HG03196 (cell line): ENCODE measurements around the gene SYT17.
"Not testable (repeated sequence)": the region's sequence is repeated elsewhere in the genome, so short reads cannot be mapped to it uniquely, and the experiment has no call there.

Source experiments
- ATAC-seq: cut with Tn5 transposase; IDR thresholded peaks from one replicate; pipeline ENCODE4 v1.9.1; 2021; ENCODE audit not compliant: unreplicated experiment

The SYT17 gene

DNA sequence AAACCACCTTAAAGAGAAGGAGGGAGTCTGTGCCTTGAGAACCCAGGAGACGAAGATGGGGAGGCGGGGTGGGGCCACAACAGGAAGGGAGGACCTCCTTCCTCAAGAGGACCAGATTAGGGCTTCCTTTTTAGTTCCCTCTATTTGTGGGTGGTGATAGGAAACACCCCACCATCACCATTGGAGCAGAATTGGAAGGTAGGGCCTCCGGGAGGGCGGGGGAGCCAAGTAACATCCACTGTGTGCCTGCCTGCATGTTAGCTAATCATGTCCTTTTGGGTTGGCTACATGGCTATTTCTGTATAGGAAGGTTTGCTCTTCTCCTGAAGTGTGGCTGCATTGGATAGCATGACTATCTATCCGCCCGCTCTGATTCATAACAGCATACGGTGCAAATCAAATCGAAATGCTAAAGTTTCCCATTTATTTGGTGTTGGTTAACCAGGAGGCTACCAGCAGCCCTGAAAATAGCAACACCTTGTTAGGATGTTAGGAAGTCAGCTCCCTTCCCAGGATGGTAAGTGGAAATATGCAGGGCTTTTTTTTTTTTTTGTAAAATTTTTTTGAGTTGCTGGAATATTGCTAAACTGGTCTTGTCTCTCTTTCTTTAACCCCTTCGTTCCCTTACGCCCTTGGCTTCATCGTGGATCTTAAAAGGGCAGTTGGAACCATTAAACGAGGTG, 4.2 kb downstream of the SYT17 start:
- no peak for ATAC-seq

DNA sequence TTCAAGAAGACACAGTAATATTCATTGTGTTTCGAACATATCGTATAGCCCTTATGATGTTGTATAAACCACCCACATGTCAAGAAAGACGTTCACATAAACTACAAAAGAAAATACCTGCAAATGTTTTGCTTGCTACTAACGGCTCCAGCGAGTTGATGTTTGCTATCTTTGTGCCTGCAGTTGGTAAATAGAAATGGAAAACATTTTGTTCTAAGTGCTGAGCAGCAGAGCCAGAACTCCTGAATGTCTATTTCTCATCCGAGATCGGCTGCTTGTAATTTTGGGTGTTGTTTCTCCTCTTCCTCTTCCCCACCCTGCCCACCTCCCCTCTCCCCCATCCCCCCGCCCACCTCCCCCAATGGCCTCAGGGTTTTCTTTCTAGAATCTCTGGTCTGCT, 5.0 kb downstream of the SYT17 start:
- ATAC-seq = no peak

DNA sequence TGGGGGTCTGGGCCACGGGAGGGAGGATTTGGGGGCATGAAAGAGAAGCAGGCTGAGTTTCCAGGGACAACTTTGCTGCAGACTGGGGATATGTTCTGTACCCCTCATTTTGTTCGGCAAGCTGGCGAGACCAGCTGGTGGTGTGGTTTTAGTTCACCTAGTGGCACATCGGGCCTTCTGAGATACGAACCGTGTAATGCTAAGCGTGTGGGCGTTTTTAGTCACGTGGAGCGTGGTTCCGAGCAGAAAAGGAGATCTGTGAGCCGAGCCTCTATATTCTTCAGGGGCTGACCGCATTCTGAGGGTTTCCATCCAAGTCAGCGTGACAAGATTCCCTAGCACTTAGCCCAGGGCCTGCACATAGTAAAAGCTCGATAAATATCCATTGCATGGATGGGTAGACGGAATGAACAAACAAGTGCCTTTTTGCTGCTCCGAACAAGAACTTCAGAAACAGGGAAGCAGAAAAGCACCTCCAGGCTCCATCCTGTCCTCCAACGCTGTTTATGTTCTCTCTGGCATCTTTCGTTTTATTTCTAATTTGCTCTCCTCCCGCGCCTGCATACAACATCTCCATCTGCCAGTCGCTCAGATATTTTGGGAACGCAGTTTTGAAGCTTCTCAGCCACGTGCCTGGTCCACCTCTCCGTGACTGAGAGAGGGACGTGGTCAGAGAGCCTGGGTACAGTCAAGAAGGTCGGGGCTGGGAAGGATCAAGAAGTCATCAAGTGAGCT, 5.8 kb downstream of the SYT17 start:
- no peak for ATAC-seq

DNA sequence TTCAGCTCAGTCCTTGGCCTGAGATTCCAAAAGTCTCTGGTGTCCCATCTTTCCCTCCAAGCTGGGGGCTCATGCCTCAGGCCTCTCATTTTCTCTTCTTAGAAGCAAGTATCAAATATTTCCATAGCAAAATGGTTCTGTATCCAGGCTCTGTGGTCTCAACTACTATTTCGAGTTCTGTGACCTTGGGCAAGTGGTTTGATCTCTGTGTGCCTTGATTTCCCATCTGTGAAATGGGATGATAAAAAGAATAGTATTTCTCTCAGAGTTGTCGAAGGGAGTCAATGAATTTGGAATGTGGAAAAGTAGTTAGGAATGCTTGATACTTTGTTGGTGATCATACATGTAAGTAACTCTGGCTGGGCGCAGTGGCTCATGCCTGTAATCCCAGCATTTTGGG, 6.4 kb downstream of the SYT17 start:
- no peak for ATAC-seq

DNA sequence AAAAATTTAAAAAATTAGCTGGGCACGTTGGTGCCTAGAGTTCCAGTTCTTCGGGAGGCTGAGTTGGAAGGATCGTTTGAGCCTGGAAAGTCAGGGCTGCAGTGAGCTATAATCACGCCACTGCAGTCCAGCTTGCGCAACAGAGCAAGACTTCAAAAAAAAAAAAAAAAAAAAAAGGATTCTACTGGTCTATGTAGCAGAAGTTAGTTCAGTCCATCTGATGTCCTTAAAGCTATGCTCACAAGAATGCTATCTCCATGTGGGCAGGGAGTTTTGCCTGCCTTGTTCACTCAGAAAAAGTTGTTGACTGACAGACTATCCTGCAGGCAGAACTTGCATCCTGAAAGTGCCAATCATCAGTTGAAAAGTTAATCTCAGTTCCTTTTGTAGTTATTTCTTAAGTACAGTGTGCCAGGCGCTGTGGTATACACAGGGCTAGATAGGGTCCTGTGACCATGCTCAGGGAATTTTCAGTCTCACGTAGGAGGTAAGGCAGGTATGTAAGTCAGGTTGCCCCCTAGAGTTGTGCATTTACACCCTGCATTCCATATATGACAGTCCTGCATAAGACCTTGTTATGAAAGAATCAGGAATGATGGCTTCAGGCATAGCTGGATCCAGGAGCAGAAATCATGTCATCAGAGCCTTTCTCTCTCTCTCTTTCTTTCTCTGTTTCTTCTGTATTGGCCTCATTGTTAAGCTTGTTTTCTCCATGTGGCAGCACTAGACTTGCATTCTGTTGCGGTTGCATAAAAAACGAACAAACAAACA, 7.6 kb downstream of the SYT17 start:
- ATAC-seq = no peak

DNA sequence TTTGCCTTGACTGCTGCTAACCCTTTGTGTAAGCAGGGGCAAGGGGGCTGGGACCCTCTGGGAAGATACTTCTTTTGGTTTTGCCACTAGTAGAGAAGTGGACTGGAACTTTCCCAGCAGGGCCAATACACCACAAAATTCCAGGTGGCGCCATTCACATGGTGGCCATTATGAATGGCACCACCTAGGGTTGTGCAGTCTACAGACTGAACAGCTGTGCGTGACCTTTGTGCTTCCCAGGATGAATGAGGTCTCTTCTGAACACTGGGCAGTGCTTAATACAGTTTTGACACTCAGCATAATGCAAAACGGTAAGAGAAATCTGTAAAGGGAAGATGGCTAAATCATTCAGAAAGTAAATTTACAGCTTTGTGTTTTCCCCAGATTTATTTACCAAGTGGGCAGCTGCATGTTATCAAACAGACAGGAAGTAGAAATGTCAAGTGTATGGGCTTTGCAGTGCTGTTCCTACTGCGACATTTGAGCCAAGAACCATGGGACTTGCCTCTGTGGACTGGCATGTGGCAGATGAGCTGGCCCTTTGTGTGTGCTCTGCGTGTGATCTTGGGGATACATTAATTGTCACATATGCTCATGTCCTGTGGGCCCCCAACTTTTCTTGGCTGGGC, 9.2 kb downstream of the SYT17 start:
- no peak for ATAC-seq

DNA sequence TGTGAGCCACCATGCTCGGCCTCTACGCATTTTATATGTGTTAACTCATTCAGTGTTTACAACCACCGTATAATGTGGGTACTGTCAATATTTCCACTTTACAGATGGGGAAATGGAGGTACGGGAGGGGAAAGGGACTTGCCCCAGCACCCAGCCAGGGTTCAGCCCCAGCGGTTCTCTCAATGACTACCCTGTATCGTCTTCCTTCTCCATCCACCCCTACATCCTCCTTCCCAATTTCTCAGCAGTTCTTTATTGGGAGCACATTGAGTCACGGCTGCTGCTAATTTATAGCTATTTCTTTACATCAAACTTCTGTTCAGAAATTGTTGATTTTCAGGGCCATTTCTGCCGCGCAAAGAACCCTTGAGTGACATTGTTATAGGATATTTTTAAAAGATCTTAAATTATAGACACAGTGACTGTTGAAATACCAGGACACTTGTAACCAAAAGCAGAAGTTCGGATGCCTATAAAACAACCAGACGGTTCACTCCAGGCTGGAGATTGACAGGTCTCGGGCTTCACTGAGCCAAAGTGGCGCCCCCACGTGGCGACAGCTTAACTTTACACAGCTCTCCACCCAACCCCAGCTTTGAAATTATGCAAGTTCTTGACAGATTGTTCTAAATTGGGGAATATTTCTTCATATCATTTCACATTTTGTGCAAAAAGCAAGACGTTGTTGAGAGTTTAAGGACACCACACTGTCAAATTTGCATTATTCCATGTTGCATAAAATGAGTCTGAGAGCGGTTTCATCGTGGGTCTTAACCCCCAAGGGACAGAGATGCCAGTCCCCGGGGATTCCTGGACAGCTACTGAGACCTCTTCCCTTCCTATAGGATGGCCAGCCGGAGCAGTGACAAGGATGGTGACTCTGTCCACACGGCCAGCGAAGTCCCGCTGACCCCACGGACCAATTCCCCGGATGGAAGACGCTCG, 11.8 kb downstream of the SYT17 start:
- no peak for ATAC-seq

DNA sequence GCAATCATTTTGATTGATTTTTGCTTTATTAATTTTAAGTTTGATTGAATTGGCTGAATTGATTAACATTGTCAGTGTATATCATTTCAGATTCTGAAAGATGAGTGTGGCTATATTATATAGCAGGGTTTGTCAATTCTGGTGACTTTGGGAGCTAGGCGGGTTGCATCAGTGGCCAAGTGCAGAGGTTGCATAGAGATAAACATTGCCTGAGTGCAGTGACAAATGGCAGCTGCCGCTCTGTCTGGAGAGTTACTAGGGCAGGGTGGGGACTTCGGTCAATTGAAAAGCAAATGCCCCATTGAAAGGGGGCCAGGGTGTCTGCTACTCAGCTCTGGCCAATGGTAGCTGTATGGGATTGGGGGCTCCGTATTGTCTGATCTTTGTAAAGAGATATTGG, 12.7 kb downstream of the SYT17 start:
- ATAC-seq = no peak

DNA sequence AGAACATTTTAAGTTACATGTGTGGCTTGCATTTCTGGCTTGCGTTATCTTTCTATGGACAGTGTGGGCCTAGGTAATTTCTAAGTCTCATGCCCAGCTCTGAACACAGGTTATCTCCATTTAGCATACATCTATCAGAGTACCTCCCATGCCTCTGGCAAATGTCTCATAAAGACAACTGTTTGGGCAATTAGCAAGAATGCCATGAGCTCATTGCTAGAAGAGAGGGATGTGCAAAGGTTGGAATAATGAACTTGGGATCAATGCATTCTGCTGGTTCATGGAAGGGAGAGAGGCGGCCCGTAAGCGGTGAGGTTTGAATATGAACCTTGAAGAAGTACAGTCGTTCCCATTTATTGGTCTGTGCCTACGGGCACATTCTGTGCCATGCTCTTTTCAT, 14.4 kb downstream of the SYT17 start:
- no peak for ATAC-seq

DNA sequence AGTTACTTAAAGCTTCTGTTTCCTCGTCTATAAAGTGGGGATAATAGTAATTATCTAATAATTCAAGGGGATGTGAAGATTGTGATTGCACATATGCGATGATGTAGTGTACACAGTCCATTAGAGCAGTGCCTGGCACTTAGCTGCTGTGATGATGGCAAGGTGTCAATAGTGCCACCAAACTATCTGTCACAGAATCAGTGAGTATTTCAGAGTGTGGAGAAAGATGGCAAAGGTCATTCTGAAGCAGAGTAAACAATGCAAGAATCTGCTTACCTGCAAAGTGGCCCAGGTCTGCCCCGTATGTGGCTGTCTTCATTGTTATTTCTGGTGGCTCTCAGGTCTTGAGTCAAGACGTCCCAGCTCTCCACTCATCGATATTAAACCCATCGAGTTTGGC, 15.1 kb downstream of the SYT17 start:
- no peak for ATAC-seq

DNA sequence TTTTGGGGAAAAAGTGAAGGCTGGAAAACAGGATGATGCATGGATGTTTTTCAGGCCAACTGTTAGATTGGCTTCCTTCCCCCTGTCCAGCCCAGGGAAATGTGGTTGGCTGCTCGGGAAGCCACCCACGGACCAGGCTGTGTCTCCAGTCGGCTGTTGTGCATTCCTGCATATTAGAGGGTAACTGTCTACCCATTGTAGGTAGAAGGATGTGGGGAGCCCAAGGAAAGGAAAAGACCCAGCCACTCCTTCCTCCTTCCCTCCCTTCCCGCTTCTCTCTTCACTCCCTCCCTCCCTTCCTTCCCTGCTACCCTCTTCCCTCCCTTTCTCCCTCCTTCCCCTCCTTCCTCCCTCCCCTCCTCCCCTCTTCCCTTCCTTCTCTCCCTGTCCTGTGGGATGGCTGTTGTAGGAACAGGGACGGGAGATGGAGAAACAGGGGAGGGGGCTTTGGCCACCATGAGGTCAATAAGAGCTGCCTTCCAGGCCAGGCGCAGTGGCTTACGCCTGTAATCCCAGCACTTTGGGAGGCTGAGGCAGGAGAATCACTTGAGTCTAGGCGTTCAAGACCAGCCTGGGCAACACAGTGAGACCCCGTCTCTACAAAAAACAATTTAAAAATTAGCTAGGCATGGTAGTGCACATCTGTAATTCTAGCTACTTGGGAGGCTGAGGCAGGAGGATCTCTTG, 16.9 kb downstream of the SYT17 start:
- no peak for ATAC-seq

DNA sequence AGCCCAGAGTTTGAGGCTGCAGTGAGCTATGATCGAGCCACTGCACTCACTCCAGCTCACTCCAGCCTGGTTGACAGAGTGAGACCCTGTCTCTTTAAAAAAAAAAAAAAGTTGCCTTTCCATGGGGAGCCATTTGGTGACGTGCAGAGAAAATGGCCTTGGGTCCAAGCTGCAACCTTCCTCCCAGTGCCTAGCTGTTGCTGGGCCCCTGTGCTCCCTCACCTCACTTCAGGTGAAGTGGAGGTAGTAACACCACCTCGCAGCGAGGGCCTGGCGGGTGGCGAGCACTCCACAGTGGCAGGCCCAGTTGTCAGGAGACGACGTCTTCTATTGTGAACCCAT, 17.4 kb downstream of the SYT17 start:
- no peak for ATAC-seq

DNA sequence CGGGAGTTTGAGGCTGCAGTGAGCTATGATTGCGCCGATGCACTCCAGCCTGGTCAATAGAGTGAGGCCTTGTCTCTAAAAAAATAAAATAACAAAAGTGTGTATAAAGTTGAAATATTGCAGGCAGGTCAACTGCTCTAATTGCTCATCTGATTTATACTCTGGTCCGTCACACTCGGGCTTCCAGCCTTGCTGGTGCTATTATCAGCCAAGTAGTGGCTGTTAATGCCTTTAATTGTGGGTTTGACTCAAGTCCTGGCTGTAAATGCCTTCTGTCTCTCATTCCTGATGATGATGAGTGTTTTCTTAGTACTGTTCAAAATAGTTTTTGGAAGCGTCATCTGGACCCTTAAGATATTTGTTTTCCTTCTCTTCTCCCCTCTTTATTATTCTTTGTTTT, 18.4 kb downstream of the SYT17 start:
- ATAC-seq = no peak

DNA sequence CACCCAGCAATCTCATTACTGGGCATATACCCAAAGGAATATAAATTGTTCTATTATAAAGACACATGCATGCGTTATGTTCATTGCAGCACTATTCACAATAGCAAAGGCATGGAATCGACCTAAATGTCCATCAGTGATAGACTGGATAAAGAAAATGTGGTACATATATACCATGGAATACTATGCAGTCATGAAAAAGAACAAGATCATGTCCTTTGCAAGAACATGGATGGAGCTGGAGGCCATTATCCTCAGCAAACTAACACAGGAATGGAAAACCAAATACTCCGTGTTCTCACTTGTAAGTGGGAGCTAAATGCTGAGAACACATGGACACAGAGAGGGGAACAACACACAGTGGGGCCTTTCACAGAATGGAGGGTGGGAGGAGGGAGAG, 19.9 kb downstream of the SYT17 start:
- not testable (repeated sequence) for ATAC-seq

DNA sequence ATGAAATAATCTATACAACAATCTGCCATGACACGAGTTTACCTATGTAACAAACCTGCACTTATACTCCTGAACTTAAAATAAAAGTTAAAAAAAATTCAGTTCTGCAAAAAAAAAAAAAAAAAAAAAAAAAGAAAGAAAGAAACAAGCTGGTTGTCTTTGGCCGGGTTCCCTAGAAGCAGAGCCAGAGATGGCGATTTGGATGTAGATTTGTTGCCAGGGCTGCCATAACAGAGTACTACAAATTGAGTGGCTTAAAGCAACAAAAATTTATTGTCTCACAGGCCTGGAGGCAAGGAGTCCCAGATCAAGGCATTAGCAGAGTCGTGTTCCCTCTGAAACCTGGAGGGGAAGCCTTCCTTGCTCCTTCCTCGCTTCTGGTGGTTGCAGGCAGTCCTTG, 20.4 kb downstream of the SYT17 start:
- ATAC-seq = no peak

DNA sequence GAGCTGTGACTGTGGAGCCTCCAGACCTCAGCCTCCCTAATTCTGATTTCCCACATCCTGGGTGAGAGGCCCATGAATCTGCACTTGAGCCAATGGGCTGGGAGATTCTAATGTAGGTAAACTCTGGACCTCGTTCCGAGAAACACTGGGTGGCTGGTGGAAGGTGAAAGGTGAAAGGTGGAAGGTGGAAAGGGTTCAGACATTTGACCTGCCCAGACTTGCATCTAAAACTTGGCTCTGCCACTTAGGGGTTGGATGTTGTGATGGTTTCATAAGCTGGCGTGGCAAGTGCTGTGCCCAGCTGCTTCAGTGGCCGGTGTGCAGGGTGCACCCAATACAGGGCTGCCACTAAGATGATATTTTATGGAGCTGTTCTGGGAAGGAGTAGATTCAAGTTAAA, 24.8 kb downstream of the SYT17 start:
- no peak for ATAC-seq

DNA sequence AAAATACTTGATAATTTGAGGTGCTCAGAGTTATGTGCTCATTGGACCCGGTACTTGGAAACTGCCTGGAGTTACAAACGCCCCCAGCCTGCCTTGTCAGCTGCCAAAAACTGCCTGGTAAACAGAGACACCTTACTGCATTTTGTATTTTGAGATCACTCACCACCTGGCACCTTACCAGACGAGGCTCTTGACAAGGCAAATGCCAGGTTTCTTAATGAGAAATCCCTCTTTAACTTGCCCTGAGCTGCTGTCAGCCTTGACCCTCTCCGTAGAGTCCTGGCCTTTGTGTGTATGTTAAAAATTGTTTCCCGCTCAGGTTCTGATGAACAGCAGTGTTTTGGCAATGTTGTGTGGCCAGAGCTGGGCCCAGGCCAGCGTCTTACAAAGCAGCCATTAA, 28.8 kb downstream of the SYT17 start:
- ATAC-seq = no peak

DNA sequence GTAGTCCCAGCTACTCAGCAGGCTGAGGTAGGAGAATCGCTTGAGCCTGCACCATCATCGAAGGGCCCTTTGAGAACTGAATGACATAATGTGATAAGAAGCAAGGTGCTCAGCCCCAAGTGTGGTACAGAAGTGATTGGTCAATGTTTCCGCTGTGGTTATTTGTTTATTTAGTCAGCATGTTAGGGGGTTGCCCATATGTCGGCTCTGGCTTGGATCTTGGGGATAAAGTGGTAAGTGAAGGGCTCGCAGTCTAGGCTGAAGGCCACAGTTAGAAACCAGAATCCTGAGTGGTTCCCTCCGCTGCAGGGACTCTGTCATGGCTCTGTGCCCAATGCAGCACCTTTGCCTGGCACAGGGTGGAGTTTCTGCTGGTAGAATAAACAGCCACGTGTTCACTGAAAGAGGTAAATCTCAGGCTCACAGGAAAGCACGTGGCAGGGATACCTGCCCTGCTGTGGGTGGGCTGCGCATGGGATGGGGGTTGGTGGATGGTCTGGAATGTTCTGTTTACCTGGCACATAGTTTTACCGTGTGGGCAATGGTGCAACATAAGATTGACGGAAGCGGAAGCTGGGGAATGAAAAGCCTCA, 35.4 kb downstream of the SYT17 start:
- ATAC-seq = no peak

DNA sequence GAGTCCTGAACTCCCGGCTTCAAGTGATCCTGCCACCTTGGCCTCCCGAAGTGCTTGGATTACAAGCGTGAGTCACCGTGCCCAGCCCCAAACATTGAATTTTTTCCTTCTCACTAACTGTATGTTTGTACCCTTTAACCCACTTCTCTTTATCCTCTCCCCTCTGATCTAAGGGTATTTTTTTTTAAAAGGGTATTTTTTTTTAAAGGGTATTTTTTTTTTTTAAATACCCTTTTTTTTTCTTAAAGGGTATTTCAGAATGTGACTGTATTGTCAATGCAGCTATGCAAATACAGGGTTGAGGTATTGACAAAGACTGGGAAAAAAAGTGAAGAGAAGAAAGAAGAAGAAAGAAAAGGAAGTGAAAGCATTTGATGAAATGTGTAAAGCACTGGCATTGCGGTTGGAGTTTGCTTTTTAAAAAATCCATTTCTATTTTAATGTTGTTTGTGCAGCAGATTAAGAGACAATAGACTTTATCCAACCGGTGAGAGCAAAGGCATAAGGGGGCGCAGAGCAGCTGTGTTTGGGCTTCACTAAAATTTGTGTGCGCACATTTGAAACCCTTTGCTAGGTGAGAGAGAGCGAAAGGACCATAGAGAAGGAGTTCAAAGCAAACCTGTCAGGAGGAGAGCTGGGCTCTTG, 42.4 kb downstream of the SYT17 start:
- peak; percentile 75 for ATAC-seq
